Epithelial cell of esophagus (primary cell): ENCODE data around the gene BCL6B.
A peak's percentile ranks its signal among the peaks of the same experiment; 100 is the strongest.

Source experiments
- DNase-seq: peaks from one replicate; pipeline ENCODE4 v3.0.0; 2010; ENCODE audit warnings: low read depth
- H3K4me3 ChIP-seq: 2 replicates; pipeline ENCODE4 v1.5.1; 2011; ENCODE audit warnings: mild to moderate bottlenecking, low read length, control low read depth
- CTCF ChIP-seq: IDR thresholded peaks from 2 replicates; pipeline ENCODE4 v1.5.1; 2011; ENCODE audit warnings: low read depth, mild to moderate bottlenecking, low read length, control low read depth, inconsistent platforms; ENCODE audit not compliant: insufficient read depth; ENCODE audit errors: missing control alignments

The BCL6B gene

GRCh38 chr17:7001318-7001961, 21.4 kb upstream of the BCL6B start:
- TF ChIP-seq CTCF, result peak; percentile 76
- H3K4me3 ChIP-seq, result no peak overlapping the region
- peak; percentile 70 for DNase-seq

- DNase-seq, result no peak
- no peak overlapping the region for H3K4me3 ChIP-seq
- TF ChIP-seq CTCF, result no peak
Observed at GRCh38 chr17:7002288-7003047, 20.4 kb upstream of the BCL6B start.

GRCh38 chr17:7003745-7004144, 19.1 kb upstream of the BCL6B start:
- no peak for DNase-seq
- H3K4me3 ChIP-seq, result no peak overlapping the region
- TF ChIP-seq CTCF, result no peak

- peak; percentile 73 for DNase-seq
- TF ChIP-seq CTCF, result peak; percentile 68
- no peak overlapping the region for H3K4me3 ChIP-seq
Observed at GRCh38 chr17:7004398-7005253, 18.2 kb upstream of the BCL6B start.

- no peak for TF ChIP-seq CTCF
- no peak overlapping the region for H3K4me3 ChIP-seq
- no peak for DNase-seq
Observed at GRCh38 chr17:7005716-7006115, 17.1 kb upstream of the BCL6B start.

- no peak for DNase-seq
- no peak for TF ChIP-seq CTCF
- H3K4me3 ChIP-seq, result no peak overlapping the region
Observed at GRCh38 chr17:7007143-7007542, 15.7 kb upstream of the BCL6B start.
